OCI-LY1 (cell line): ENCODE results near the gene ADAMTS15.

Experiments
- H2AFZ ChIP-seq: fragments of 200-600 bp; sonication (generic), shearing (Covaris generic); 2 replicates; pipeline ENCODE4 v1.6.0; 2014; ENCODE audit warnings: antibody characterized with exemption, mild to moderate bottlenecking, low read length
- H3F3A ChIP-seq: fragments of 200-600 bp; sonication (generic), shearing (Covaris generic); 2 replicates; pipeline ENCODE4 v1.6.0; 2014; ENCODE audit warnings: mild to moderate bottlenecking, antibody characterized with exemption, low read length, moderate library complexity; ENCODE audit not compliant: insufficient read depth
- H3K27ac ChIP-seq: fragments of 200-600 bp; sonication (generic); 2 replicates; pipeline ENCODE4 v1.5.1; 2014; ENCODE audit warnings: low read length, mixed run types, mild to moderate bottlenecking, low read depth; ENCODE audit not compliant: poor library complexity, severe bottlenecking
- H3K27me3 ChIP-seq: fragments of 200-600 bp; sonication (generic); 2 replicates; pipeline ENCODE4 v1.6.0; 2014; ENCODE audit warnings: antibody characterized with exemption, mild to moderate bottlenecking, low read length, moderate library complexity; ENCODE audit not compliant: insufficient read depth
- H3K36me3 ChIP-seq: fragments of 200-600 bp; sonication (generic); 2 replicates; pipeline ENCODE4 v1.6.1; 2014; ENCODE audit warnings: mild to moderate bottlenecking, antibody characterized with exemption, low read length, moderate library complexity, mixed read lengths; ENCODE audit not compliant: insufficient read depth
- H3K4me1 ChIP-seq: fragments of 200-600 bp; sonication (generic); 2 replicates; pipeline ENCODE4 v1.5.1; 2014; ENCODE audit warnings: mild to moderate bottlenecking, low read length, moderate library complexity; ENCODE audit not compliant: insufficient read depth, severe bottlenecking
- H3K4me2 ChIP-seq: fragments of 200-600 bp; sonication (generic), shearing (Covaris generic); 2 replicates; pipeline ENCODE4 v1.6.1; 2014; ENCODE audit warnings: low read length
- H3K4me3 ChIP-seq: fragments of 200-600 bp; sonication (generic); 2 replicates; pipeline ENCODE4 v1.5.1; 2014; ENCODE audit warnings: low read length, low read depth, mild to moderate bottlenecking, mixed read lengths; ENCODE audit not compliant: poor library complexity, severe bottlenecking
- H3K79me2 ChIP-seq: fragments of 200-600 bp; shearing (Covaris generic); 2 replicates; pipeline ENCODE4 v1.6.1; 2016; ENCODE audit warnings: mixed run types, low read length, mixed read lengths; ENCODE audit not compliant: insufficient read depth
- H3K9ac ChIP-seq: fragments of 200-600 bp; sonication (generic), shearing (Covaris generic); 2 replicates; pipeline ENCODE4 v1.6.1; 2014; ENCODE audit warnings: mild to moderate bottlenecking, low read length, mixed read lengths
- H3K9me2 ChIP-seq: fragments of 200-600 bp; sonication (generic), shearing (Covaris generic); 2 replicates; pipeline ENCODE4 v1.6.1; 2014; ENCODE audit warnings: low read depth, mild to moderate bottlenecking, low read length, mixed read lengths
- H3K9me3 ChIP-seq: fragments of 200-600 bp; shearing (Covaris generic); 2 replicates; pipeline ENCODE4 v1.6.1; 2014; ENCODE audit warnings: low read length, mixed read lengths
- H4K20me1 ChIP-seq: fragments of 200-600 bp; sonication (generic), shearing (Covaris generic); 2 replicates; pipeline ENCODE4 v1.6.0; 2016; ENCODE audit warnings: mild to moderate bottlenecking, low read length; ENCODE audit not compliant: insufficient read depth
- CTCF ChIP-seq: fragments of 200-600 bp; sonication (generic), shearing (Covaris generic); IDR thresholded peaks from 2 replicates; pipeline ENCODE4 v1.5.1; 2017; ENCODE audit warnings: mild to moderate bottlenecking, antibody characterized with exemption, low read length, moderate library complexity, mixed read lengths
- EZH2 ChIP-seq: fragments of 200-600 bp; sonication (generic), shearing (Covaris generic); IDR thresholded peaks from 2 replicates; pipeline ENCODE4 v1.8.0; 2017; ENCODE audit warnings: borderline replicate concordance, mixed run types, mild to moderate bottlenecking, antibody characterized with exemption, low read length, moderate library complexity, mixed read lengths

The ADAMTS15 gene

DNA sequence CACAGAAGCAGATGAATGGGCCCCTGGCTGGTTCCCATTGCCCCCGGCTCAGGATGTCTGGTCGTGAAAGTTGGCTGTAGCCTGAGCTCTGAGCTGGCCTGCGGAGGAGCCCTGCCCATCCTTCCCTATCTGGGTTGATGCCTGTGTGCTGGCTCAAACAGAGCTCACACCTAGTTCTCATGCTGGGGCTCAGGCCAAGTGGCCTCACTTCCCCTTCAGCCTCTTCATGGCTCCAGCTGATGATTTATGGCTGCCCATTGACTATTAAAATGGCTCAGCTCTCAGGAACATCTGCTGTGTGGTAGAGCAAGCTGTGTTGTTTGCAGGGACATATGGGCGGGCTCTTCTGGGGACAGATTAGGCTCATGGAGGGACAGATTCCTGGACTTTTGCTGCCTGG, 64.7 kb downstream of the ADAMTS15 start:
- no peak overlapping the region for H3K4me3 ChIP-seq
- H3K36me3 ChIP-seq, result no peaks in the 10 kb centered on the region
- H3K79me2 ChIP-seq, result no peaks in the 10 kb centered on the region
- no peak overlapping the region for H3K9ac ChIP-seq
- H3F3A ChIP-seq, result no peaks in the 10 kb centered on the region
- H3K9me3 ChIP-seq, result no peaks in the 10 kb centered on the region
- H4K20me1 ChIP-seq, result no peaks in the 10 kb centered on the region
- no peaks in the 10 kb centered on the region for H3K4me1 ChIP-seq
- TF ChIP-seq CTCF (no peak), EZH2 (no peak)
- H3K27ac ChIP-seq, result no peak overlapping the region
- H3K4me2 ChIP-seq, result no peak overlapping the region
- H3K9me2 ChIP-seq, result no peaks in the 10 kb centered on the region
- no peak overlapping the region for H2AFZ ChIP-seq
- H3K27me3 ChIP-seq, result no peaks in the 10 kb centered on the region

DNA sequence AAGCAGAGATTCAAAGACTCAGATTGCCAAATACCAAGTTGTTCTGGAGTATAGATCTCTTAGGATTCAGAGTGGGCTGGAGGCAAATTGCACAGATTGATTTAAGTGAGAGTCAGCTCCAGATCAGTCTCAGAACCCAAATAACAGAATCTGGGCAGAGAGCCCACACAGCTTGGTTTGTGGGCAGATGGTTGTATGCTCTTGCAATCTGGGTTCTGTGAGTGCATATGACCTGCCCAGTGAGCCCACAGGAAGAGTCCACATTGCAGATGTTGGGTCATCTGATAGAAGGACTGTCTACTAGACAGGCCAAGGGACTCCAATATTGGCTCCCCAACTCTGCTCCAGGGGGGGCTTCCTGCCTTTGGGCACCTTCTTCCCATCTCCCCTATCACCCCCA, 65.9 kb downstream of the ADAMTS15 start:
- H3K9ac ChIP-seq, result no peak overlapping the region
- H2AFZ ChIP-seq, result no peak overlapping the region
- H3K27ac ChIP-seq, result no peak overlapping the region
- no peaks in the 10 kb centered on the region for H3K36me3 ChIP-seq
- no peaks in the 10 kb centered on the region for H3K4me1 ChIP-seq
- TF ChIP-seq EZH2, result no peak
- TF ChIP-seq CTCF, result no peak
- no peaks in the 10 kb centered on the region for H3K79me2 ChIP-seq
- no peaks in the 10 kb centered on the region for H3K9me2 ChIP-seq
- H3K9me3 ChIP-seq, result no peaks in the 10 kb centered on the region
- H3K27me3 ChIP-seq, result no peaks in the 10 kb centered on the region
- H3K4me2 ChIP-seq, result no peak overlapping the region
- no peak overlapping the region for H3K4me3 ChIP-seq
- no peaks in the 10 kb centered on the region for H3F3A ChIP-seq
- H4K20me1 ChIP-seq, result no peaks in the 10 kb centered on the region

- no peaks in the 10 kb centered on the region for H4K20me1 ChIP-seq
- H3K9ac ChIP-seq, result no peak overlapping the region
- H3K79me2 ChIP-seq, result no peaks in the 10 kb centered on the region
- H3K4me1 ChIP-seq, result no peaks in the 10 kb centered on the region
- H3K4me2 ChIP-seq, result no peak overlapping the region
- H3K9me2 ChIP-seq, result no peaks in the 10 kb centered on the region
- H3K9me3 ChIP-seq, result no peaks in the 10 kb centered on the region
- H3K27me3 ChIP-seq, result no peaks in the 10 kb centered on the region
- no peak overlapping the region for H3K4me3 ChIP-seq
- no peak overlapping the region for H3K27ac ChIP-seq
- no peak overlapping the region for H2AFZ ChIP-seq
- TF ChIP-seq CTCF (no peak), EZH2 (no peak)
- no peaks in the 10 kb centered on the region for H3F3A ChIP-seq
- H3K36me3 ChIP-seq, result no peaks in the 10 kb centered on the region
These were observed 66.4 kb downstream of the ADAMTS15 start for GRCh38 chr11:130514851-130515250.
